HepG2 (cell line): ENCODE measurements around the gene FSCN2. TPM values are rescaled to one million over a fixed set of nuclear protein-coding genes. Genes with fewer than 3 reads are reported as not detected.

Experiments
- ATF3 ChIP-seq: sonication (generic); formaldehyde crosslinking; IDR thresholded peaks from 2 replicates; pipeline ENCODE4 v1.4.0; 2020; ENCODE audit warnings: missing genetic modification reagents
- BCLAF1 ChIP-seq: fragments of 450-650 bp; IDR thresholded peaks from 2 replicates; pipeline ENCODE4 v1.6.1; 2017; ENCODE audit warnings: mild to moderate bottlenecking
- CENPT ChIP-seq: sonication (generic); formaldehyde crosslinking; IDR thresholded peaks from 2 replicates; pipeline ENCODE4 v1.8.0; 2022; ENCODE audit warnings: low read depth, mild to moderate bottlenecking, moderate library complexity, missing genetic modification reagents
- FUBP1 ChIP-seq: sonication (generic); formaldehyde crosslinking; IDR thresholded peaks from 2 replicates; pipeline ENCODE4 v1.5.1; 2020; ENCODE audit warnings: missing genetic modification reagents, mild to moderate bottlenecking, borderline replicate concordance
- HMGXB4 ChIP-seq, 2 experiments: sonication (generic) in 1 of 2; formaldehyde crosslinking in 1 of 2; IDR thresholded peaks; 2 replicates each; pipeline versions ENCODE4 v1.4.0 to v1.6.1; 2018 to 2020; ENCODE audit warnings: missing genetic modification reagents in 2 of 2, borderline replicate concordance in 1 of 2, low read depth in 1 of 2, mild to moderate bottlenecking in 1 of 2, missing biosample characterization in 1 of 2
- HOXA3 ChIP-seq: sonication (generic); formaldehyde crosslinking; IDR thresholded peaks from 2 replicates; pipeline ENCODE4 v1.5.0; 2020; ENCODE audit warnings: missing genetic modification reagents
- KLF6 ChIP-seq: IDR thresholded peaks from 2 replicates; pipeline ENCODE4 v1.8.0; 2016; ENCODE audit warnings: missing biosample characterization, missing genetic modification reagents
- MAZ ChIP-seq, 2 experiments: sonication (generic) in 1 of 2; formaldehyde crosslinking in 1 of 2; IDR thresholded peaks; 2 replicates each; pipeline versions ENCODE4 v1.5.0 to v1.6.1; 2012 to 2020; ENCODE audit warnings: low read depth in 2 of 2, mild to moderate bottlenecking in 2 of 2, borderline replicate concordance in 1 of 2, improper control_type of control experiment in 1 of 2, low read length in 1 of 2, missing genetic modification reagents in 1 of 2, moderate library complexity in 1 of 2
- MEIS2 ChIP-seq: sonication (generic); formaldehyde crosslinking; IDR thresholded peaks from 2 replicates; pipeline ENCODE4 v1.9.0; 2021; ENCODE audit warnings: mild to moderate bottlenecking, missing genetic modification reagents
- SNAPC5 ChIP-seq: sonication (generic); formaldehyde crosslinking; IDR thresholded peaks from 2 replicates; pipeline ENCODE4 v1.8.1; 2023; ENCODE audit warnings: mild to moderate bottlenecking, missing genetic modification reagents, borderline replicate concordance
- TBL1XR1 ChIP-seq: fragments of 150-350 bp; IDR thresholded peaks from 2 replicates; pipeline ENCODE4 v1.6.1; 2014; ENCODE audit warnings: borderline replicate concordance, low read length; ENCODE audit not compliant: partially characterized antibody
- ZNF224 ChIP-seq: sonication (generic); formaldehyde crosslinking; IDR thresholded peaks from 2 replicates; pipeline ENCODE4 v1.5.0; 2020; ENCODE audit warnings: mild to moderate bottlenecking, missing genetic modification reagents
- ZNF335 ChIP-seq: sonication (generic); formaldehyde crosslinking; IDR thresholded peaks from 2 replicates; pipeline ENCODE4 v1.4.0; 2020; ENCODE audit warnings: missing genetic modification reagents
- ZNF687 ChIP-seq: sonication (generic); formaldehyde crosslinking; IDR thresholded peaks from 2 replicates; pipeline ENCODE4 v1.5.1; 2020; ENCODE audit warnings: mild to moderate bottlenecking, missing genetic modification reagents, moderate library complexity
- polyA plus RNA-seq, 8 experiments: library from polyadenylated mRNA; depleted of rRNA in 3 of 8; stranded (reverse) in 7 of 8; unstranded in 1 of 8; fragments of >200 nt; fragmentation: Illumina TruSeq in 4 of 8; extraction: Trizol in 4 of 8; gene quantifications; 2 replicates each; pipeline versions ENCODE4 v1.2.1 to v1.2.3, GENCODE V29; 2011 to 2016; ENCODE audit warnings: low read depth in 4 of 8, missing spikeins in 1 of 8, mixed read lengths in 1 of 8; ENCODE audit not compliant: insufficient read depth in 1 of 8
- total RNA-seq, 5 experiments: library from RNA; depleted of rRNA; stranded (reverse); fragments of >200 nt; fragmentation: Illumina TruSeq; extraction: Trizol; gene quantifications; 2 replicates each; pipeline ENCODE4 v1.2.3, GENCODE V29; 2016; ENCODE audit warnings: low read depth in 1 of 5

The FSCN2 gene
- total and polyA plus RNA-seq, 2 of the 13 experiments (the other 11 are each of a cell fraction or from before 2014, with no cell fraction given), result 0.09 TPM; not detected in 1

- TF ChIP-seq HOXA3 (peak; percentile 74), ZNF224 (no peak), TBL1XR1 (no peak), BCLAF1 (no peak), HMGXB4 (CRISPR knock-in tag; IDR thresholded peaks at IDR 0.05; ENCODE audit: borderline replicate concordance in 1 of 2, low read depth in 1 of 2) (peak in 1 of 2 experiments; percentile 49; a peak in 2 of 4 replicates), CENPT (peak; percentile 64; the same call in 1 of the 2 replicates), MAZ (IDR thresholded peaks at IDR 0.05; ENCODE audit: borderline replicate concordance, low read depth, low read length) (no peak), MAZ (CRISPR knock-in tag; IDR thresholded peaks at IDR 0.05; ENCODE audit: low read depth) (0 out of 2 replicates have a peak, but pooled peaks have one; percentile 63), SNAPC5 (CRISPR knock-in tag) (0 out of 2 replicates have a peak, but pooled peaks have one; percentile 3), FUBP1 (no peak), ZNF687 (CRISPR knock-in tag) (peak; percentile 97), ZNF335 (CRISPR knock-in tag) (0 out of 2 replicates have a peak, but pooled peaks have one; percentile 30), KLF6 (CRISPR knock-in tag) (0 out of 2 replicates have a peak, but pooled peaks have one; percentile 38), MEIS2 (CRISPR knock-in tag) (peak; percentile 82; the same call in 1 of the 2 replicates), ATF3 (CRISPR knock-in tag) (no peak)
Measured at GRCh38 chr17:81487487-81488275, 40.5 kb upstream of the FSCN2 start (continued).
